Keratinocyte (primary cell): ENCODE measurements around the gene TMEM187.

ENCODE experiments used
- CTCF ChIP-seq, 3 experiments: IDR thresholded peaks in 1 of 3; conservative IDR thresholded peaks in 1 of 3; optimal IDR thresholded peaks in 1 of 3; 2 replicates in 2 of 3; 3 replicates in 1 of 3; pipeline versions ENCODE3 to v1.5.1; 2011; ENCODE audit warnings: low read length in 3 of 3, mild to moderate bottlenecking in 3 of 3, moderate library complexity in 2 of 3, control low read depth in 1 of 3, inconsistent platforms in 1 of 3; ENCODE audit not compliant: insufficient read depth in 2 of 3; ENCODE audit errors: extremely low read depth in 1 of 3
- EZH2 ChIP-seq: IDR thresholded peaks from one replicate; pipeline ENCODE4 v1.6.1; 2012; ENCODE audit warnings: inconsistent platforms, mild to moderate bottlenecking, low read length, moderate library complexity

- TF ChIP-seq EZH2 (no peak), CTCF (optimal IDR thresholded peaks at IDR 0.05 in 1 of 3, IDR thresholded peaks at IDR 0.05 in 1 of 3, conservative IDR thresholded peaks at IDR 0.05 in 1 of 3; ENCODE audit: extremely low read depth in 1 of 3, insufficient read depth in 2 of 3, low read length in 3 of 3) (no peak)
These were observed 59.6 kb downstream of the TMEM187 start for GRCh38 chrX:154032160-154032559.
